SK-N-MC (cell line): ENCODE results near the gene FOSL1.

Source experiments
- DNase-seq: peaks from one replicate; pipeline ENCODE4 v3.0.0-alpha.2; 2011; ENCODE audit warnings: low read depth, low spot score
- H3K27ac ChIP-seq: fragments of 200-600 bp; sonication (generic); 2 replicates; pipeline ENCODE4 v1.5.1; 2016; ENCODE audit warnings: mixed run types
- H3K36me3 ChIP-seq: fragments of 200-600 bp; sonication (generic); 2 replicates; pipeline ENCODE4 v1.6.1; 2017; ENCODE audit warnings: antibody characterized with exemption, low read length, mixed read lengths; ENCODE audit not compliant: insufficient read depth
- H3K4me3 ChIP-seq: fragments of 200-600 bp; sonication (generic); 2 replicates; pipeline ENCODE4 v1.5.1; 2016
- H3K9ac ChIP-seq: fragments of 200-600 bp; sonication (generic); 2 replicates; pipeline ENCODE4 v1.8.0; 2017; ENCODE audit warnings: mixed run types, mixed read lengths; ENCODE audit not compliant: insufficient read length
- H3K9me3 ChIP-seq: fragments of 200-600 bp; sonication (generic); 2 replicates; pipeline ENCODE4 v1.6.1; 2017; ENCODE audit warnings: low read depth, mild to moderate bottlenecking, antibody characterized with exemption, low read length, moderate library complexity, mixed read lengths
- EZH2 ChIP-seq: fragments of 200-600 bp; sonication (generic); IDR thresholded peaks from one replicate; pipeline ENCODE4 v1.6.1; 2017; ENCODE audit warnings: antibody characterized with exemption
- FOXP2 ChIP-seq: optimal IDR thresholded peaks from 2 replicates; pipeline ENCODE3; 2011; ENCODE audit warnings: mild to moderate bottlenecking, moderate library complexity; ENCODE audit not compliant: insufficient read depth; ENCODE audit errors: extremely low read length, control extremely low read depth
- POLR2AphosphoS5 ChIP-seq: IDR thresholded peaks from 2 replicates; pipeline ENCODE4 v1.6.1; 2012; ENCODE audit warnings: mild to moderate bottlenecking, low read depth, low read length, borderline replicate concordance

FOSL1 gene

DNA sequence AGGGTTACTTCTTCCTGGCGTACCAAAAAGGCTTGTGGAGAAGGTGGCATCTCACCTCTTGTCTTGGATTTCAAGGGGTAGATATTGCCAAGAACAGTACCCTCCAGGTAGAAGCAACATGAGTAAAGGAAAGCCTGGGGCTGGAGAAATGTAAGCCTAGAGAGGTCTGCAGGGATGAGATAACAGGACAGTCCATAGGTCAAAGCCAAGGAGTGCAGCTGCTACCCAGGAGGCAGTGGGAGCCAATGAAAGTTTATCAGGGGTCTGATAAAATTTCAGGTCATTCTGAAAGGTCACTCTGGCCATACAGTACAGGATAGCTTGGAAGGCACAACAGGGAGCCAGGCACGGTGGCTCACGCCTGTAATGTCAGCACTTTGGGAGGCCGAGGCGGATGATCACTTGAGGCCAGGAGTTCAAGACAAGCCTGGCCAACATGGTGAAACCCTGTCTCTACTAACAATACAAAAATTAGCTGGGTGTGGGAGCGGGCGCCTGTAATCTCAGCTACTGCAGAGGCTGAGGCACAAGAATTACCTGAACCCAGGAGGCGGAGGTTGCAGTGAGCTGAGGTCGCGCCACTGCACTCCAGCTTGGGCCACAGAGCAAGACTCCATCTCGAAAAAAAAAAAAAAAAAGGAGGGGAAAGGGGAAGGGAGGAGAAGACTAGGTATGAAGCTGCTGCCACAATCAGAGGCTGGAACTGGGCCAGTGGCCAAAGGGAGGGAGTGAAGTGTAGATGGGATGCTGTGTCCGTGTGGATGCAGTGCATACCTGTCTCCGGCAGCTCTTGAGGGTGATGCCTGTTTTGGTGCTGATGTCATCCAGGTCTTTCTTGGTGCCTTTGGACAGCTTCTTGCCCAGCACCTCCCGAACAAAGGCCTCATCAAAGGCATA lies 13.1 kb downstream of the FOSL1 start:
- no peak for TF ChIP-seq FOXP2
- no peak for TF ChIP-seq POLR2AphosphoS5
- no peak for TF ChIP-seq EZH2
- peaks cover 36% of the 10 kb centered on the region; the same call in 1 of the 2 replicates for H3K36me3 ChIP-seq
- no peak for DNase-seq

DNA sequence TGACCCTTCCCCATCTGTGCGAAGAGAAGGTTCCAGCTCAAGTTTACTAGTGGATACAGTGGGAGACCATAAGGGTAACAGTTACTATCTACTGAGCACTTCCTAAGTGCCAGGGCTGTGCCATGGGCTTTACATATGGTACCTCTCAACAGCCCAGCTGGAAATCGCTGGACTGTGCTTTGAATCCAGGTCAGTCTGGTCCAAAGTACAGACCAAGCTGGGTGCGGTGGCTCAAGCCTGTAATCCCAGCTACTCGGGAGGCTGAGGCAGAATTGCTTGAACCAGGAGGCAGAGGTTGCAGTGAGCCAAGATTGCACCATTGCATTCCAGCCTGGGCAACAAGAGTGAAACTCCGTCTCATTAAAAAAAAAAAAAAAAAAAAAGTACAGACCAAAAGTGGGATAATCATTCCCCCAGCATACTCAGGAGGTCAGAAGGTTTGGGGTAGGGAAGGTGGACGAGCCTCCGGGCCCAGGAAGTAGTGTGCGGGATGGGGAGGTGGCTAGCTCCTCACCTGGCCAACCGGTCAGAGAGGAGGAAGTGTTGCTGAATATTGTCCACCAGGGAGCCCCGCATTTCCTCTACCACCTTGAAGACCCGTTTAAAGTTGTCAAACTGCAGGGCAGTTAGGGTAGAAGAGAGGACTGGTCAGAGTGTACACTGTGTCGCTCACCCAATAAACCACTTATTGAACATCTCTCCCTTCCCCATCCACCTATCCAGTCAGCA lies 14.2 kb downstream of the FOSL1 start:
- Histone ChIP-seq H3K36me3 (peaks cover 36% of the 10 kb centered on the region; the same call in 1 of the 2 replicates), H3K9ac (no peak overlapping the region), H3K27ac (no peak overlapping the region), H3K4me3 (no peak overlapping the region), H3K9me3 (no peaks in the 10 kb centered on the region)
- no peak for TF ChIP-seq FOXP2
- TF ChIP-seq POLR2AphosphoS5: no peak
- no peak for TF ChIP-seq EZH2
- DNase-seq: no peak

More for the DNA sequence above, 13.1 kb downstream of the FOSL1 start:
- Histone ChIP-seq H3K9me3 (no peaks in the 10 kb centered on the region), H3K27ac (no peak overlapping the region), H3K9ac (no peak overlapping the region), H3K4me3 (peak overlapping the region; percentile 100)

DNA sequence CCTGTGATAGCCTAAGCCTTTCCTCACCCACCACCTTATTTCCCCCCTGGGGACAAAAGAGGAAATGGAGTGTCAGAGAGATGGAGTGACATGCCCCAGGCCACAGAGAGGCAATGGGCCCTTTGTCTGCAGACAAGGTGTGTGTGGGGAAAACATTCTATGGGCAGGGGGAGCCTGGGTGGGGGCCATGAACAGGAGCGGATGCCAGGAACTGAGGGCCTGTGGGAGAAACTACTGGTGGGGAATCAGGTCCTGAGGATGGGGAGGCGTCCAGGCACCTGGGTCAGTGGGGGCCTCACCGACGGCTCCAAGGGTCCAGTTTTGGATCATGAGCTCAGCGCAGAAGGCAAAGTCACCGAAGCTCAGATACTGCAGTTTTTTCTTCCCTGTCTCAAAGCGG lies 15.0 kb downstream of the FOSL1 start:
- TF ChIP-seq POLR2AphosphoS5 (no peak), FOXP2 (no peak), EZH2 (no peak)
- Histone ChIP-seq H3K9ac (no peak overlapping the region), H3K27ac (no peak overlapping the region), H3K4me3 (no peak overlapping the region), H3K36me3 (peaks cover 36% of the 10 kb centered on the region; the same call in 1 of the 2 replicates), H3K9me3 (no peaks in the 10 kb centered on the region)
- no peak for DNase-seq

DNA sequence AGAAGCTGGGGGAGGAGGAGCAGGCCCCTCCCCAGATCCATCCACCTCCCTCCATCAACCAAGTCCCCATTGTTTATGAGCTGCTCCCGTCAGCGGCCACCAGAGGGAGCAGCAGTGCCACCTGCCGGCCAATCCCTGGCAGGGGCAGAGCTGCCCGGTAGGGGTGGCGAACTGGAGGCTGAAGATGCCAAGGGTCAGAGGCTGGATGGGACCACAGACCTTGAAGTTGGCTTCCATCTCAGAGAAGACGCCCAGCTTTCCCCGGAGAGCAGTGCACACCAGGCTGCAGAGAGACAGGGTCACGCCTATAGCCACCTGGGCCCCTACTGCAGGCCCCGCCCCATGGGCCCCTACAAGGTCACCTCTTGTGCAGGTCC lies 15.5 kb downstream of the FOSL1 start:
- no peak overlapping the region for H3K27ac ChIP-seq
- TF ChIP-seq FOXP2 (no peak), POLR2AphosphoS5 (no peak), EZH2 (no peak)
- H3K9ac ChIP-seq: no peak overlapping the region
- no peak for DNase-seq
- H3K4me3 ChIP-seq: no peak overlapping the region
- peaks cover 36% of the 10 kb centered on the region; the same call in 1 of the 2 replicates for H3K36me3 ChIP-seq
- no peaks in the 10 kb centered on the region for H3K9me3 ChIP-seq

DNA sequence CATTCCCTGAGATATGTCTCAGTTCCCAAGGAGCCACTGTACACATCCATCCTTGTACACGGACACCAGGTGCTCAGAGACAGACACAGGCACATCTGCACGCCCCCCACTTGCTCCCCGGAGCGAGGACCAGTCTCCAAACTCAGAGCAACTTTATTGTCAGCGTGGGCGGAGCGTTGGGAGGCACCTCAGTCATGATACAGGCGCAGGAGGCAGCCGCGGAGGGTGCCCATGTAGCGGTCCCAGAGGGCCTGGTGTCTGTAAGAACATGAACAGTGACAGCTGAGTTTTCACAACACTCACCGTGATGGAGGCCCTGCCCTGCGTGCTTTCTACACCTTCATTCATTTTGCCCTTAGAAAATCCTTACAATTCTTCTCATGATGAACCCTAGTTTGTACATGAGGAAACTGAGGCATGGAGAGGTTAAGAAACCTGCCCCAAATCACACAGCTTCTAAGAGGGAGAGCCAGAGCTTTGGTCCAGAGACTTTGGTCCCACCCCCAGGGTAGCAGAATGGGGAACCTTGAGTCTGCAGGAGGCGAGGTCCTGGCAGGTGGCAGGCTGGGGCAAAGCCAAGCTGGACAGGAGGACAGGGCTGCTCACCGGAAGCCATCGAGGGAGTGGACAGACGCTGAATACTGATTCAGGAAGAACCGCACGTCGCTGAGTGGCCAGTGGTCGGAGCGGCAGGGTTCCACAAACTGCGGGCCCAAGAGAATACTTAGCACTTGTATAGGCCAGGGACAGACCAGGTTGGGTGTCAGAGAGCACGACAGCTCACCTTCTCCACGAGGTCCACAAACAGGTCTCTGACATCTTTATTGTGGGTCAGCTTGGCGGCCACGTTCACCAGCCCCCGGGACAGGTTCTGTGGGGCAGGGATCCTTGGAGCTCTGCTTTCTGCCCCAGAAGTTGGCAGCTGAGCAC lies 16.1 kb downstream of the FOSL1 start:
- TF ChIP-seq FOXP2 (no peak), EZH2 (no peak), POLR2AphosphoS5 (no peak)
- H3K9ac ChIP-seq: no peak overlapping the region

DNA sequence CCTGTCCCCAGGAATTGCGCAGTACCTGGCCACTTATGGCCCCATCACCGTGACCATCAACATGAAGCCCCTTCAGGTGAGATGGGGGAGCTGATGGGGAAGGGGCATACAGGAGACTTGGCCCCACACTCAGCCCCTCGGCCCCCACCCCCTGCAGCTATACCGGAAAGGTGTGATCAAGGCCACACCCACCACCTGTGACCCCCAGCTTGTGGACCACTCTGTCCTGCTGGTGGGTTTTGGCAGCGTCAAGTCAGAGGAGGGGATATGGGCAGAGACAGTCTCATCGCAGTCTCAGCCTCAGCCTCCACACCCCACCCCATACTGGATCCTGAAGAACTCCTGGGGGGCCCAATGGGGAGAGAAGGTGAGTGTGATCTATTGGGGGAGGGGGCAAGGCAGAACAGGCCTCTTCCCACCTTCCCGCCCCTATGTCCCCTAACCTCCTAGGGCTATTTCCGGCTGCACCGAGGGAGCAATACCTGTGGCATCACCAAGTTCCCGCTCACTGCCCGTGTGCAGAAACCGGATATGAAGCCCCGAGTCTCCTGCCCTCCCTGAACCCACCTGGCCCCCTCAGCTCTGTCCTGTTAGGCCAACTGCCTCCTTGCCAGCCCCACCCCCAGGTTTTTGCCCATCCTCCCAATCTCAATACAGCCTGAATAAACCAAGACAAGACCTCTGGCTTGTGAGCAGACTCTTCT lies 17.0 kb downstream of the FOSL1 start:
- H3K4me3 ChIP-seq: no peak overlapping the region
- H3K9me3 ChIP-seq: no peaks in the 10 kb centered on the region
- no peak overlapping the region for H3K9ac ChIP-seq
- H3K36me3 ChIP-seq: peaks cover 36% of the 10 kb centered on the region; the same call in 1 of the 2 replicates
- DNase-seq: no peak
- TF ChIP-seq FOXP2: no peak
- TF ChIP-seq POLR2AphosphoS5: no peak
- TF ChIP-seq EZH2: no peak
- no peak overlapping the region for H3K27ac ChIP-seq

More for the DNA sequence above, 16.1 kb downstream of the FOSL1 start:
- DNase-seq: no peak
- Histone ChIP-seq H3K9me3 (no peaks in the 10 kb centered on the region), H3K36me3 (peaks cover 36% of the 10 kb centered on the region; the same call in 1 of the 2 replicates), H3K27ac (no peak overlapping the region), H3K4me3 (no peak overlapping the region)

DNA sequence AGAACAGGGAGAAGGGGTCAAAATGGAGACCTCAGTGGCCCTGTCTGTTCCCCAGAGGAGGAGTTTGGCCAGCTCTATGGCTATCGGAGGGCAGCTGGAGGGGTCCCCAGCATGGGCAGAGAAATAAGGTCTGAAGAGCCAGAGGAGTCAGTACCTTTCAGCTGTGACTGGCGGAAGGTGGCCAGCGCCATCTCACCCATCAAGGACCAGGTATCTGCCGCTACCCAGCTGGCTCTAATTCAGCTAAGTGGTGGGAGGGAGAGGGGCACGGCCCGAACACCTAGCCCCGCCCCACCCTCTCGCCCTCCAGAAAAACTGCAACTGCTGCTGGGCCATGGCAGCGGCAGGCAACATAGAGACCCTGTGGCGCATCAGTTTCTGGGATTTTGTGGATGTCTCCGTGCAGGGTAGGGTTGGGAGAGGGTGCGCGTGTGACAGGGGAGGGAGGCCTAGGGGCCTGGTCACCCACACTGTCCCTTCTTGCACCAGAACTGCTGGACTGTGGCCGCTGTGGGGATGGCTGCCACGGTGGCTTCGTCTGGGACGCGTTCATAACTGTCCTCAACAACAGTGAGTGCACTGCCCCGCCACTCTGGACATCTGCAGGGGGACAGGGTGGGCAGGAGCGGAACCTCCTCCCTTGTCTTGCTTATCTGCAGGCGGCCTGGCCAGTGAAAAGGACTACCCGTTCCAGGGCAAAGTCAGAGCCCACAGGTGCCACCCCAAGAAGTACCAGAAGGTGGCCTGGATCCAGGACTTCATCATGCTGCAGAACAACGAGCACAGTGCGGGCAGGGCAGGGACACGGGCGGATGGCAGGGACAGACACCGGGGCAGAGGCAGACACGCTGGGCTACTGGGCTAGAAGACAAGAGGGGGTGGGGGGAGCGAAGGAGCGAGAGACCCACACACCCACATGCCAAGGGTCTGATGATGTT lies 17.8 kb downstream of the FOSL1 start:
- Histone ChIP-seq H3K4me3 (no peak overlapping the region), H3K9me3 (no peaks in the 10 kb centered on the region), H3K27ac (no peak overlapping the region), H3K9ac (no peak overlapping the region), H3K36me3 (peaks cover 36% of the 10 kb centered on the region; the same call in 1 of the 2 replicates)
- TF ChIP-seq EZH2: no peak
- TF ChIP-seq POLR2AphosphoS5: no peak
- no peak for TF ChIP-seq FOXP2
- no peak for DNase-seq
